Bone marrow (tissue), 2 donors: ENCODE measurements around the gene FETUB.
"Not testable (repeated sequence)": the region's sequence is repeated elsewhere in the genome, so short reads cannot be mapped to it uniquely, and the experiment has no call there.

Source experiments
- DNase-seq, 2 donors: peaks; one replicate each; lab custom pipeline; 2025; lab: John Stamatoyannopoulos, UW

The FETUB gene

GRCh38 chr3:186613637-186614265 lies 26.4 kb upstream of the FETUB start:
- no peak for DNase-seq

DNA sequence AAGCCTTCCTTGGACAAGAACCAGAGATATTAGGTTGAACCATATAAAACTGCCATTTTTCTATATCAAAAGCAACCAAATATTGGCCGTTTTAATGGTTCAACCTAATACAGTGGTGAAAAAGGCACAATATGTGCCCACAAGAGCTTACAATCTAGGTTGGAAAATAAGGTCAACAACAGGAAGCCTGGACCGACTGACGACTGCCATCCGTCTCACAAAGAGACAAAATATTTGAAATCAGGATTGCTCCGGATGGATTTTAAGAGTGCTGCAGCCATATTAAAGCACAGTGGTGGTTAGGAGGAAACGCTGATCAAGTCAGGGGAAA lies 26.0 kb upstream of the FETUB start:
- DNase-seq = no peak

- peak; percentile 17 to 53 for DNase-seq
These were observed 25.4 kb upstream of the FETUB start for GRCh38 chr3:186614597-186615483.

- no peak for DNase-seq
These were observed 23.9 kb upstream of the FETUB start for GRCh38 chr3:186616299-186616617.

GRCh38 chr3:186617036-186617946 lies 22.9 kb upstream of the FETUB start:
- peak; percentile 40 to 84 for DNase-seq

- DNase-seq = no peak
These were observed 21.8 kb upstream of the FETUB start for GRCh38 chr3:186618318-186618938.

GRCh38 chr3:186619787-186620212 lies 20.4 kb upstream of the FETUB start:
- DNase-seq = no peak

DNA sequence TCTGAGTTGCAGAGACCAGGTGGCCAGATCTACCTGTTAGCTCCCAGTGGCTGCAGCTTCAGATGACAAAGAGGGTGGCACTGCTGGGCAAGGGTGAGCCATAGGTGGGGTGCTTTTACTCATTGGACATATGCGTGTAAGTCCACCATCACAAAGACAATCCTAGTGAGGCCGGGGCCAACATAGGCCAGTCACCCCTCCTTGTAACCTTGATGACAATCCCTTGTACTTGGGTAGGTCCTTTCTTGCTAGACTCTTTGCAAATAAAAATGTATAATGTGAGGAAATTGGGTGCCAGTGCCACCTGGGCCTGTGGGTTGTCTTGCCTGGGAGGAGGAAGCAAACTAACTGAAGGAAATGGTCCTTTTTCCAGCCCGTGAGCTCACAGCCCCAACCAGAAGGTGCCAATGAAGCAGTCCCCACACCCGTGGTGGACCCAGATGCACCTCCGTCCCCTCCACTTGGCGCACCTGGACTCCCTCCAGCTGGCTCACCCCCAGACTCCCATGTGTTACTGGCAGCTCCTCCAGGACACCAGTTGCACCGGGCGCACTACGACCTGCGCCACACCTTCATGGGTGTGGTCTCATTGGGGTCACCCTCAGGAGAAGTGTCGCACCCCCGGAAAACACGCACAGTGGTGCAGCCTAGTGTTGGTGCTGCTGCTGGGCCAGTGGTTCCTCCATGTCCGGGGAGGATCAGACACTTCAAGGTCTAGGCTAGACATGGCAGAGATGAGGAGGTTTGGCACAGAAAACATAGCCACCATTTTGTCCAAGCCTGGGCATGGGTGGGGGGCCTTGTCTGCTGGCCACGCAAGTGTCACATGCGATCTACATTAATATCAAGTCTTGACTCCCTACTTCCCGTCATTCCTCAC lies 19.7 kb upstream of the FETUB start:
- DNase-seq = no peak

GRCh38 chr3:186621894-186622650 lies 18.1 kb upstream of the FETUB start:
- DNase-seq = no peak

DNA sequence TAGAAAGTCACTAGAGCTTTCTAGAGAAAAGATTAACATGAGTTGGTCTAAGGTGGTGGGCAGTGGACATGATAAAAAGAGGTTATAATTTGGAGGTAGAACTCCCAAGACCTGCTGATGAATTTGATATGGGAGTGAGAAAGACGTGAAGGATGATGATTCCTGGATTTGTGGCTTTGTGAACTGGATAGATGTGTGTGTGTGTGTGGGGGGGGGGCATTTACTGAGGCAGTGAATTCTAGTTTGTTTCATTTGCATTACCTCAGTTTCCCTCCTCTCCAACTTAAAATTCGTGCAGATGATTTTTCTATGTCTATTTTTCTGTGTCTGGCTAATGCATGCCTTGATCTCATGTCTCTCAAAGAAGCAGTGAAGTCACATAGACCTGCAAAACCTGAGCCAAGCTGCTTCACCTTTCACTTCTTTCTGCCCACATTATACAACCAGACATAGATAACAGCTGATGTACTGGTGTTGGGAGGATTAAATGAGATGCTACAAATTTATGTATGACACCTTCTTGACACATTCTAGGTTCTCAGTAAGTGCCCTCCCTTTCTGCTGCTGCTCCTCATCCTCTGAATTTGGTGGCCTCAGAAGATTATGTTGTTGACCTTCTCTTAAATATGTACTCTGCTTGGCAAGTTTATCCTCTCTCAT lies 17.4 kb upstream of the FETUB start:
- no peak for DNase-seq

DNA sequence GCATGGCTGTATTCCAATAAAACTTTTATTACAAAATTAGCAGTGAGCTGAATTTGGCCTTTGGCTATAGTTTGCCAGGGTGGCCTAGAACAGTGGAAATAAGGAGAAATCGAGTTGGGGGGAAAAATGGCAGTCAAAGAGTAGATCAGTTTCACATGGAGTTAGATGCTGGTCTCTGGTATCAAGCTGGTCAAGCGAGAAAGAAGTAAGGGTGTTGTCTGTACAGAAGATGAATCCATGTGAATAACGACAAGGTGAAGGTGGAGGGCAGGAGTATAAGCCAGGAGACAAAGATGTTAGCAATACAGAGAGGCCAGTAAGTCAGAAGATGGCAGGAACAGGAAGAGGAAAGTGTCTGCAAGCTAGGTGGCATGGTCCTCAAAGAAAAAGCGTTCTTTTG lies 15.6 kb upstream of the FETUB start:
- no peak for DNase-seq

GRCh38 chr3:186625600-186626042 lies 14.6 kb upstream of the FETUB start:
- DNase-seq = no peak

DNA sequence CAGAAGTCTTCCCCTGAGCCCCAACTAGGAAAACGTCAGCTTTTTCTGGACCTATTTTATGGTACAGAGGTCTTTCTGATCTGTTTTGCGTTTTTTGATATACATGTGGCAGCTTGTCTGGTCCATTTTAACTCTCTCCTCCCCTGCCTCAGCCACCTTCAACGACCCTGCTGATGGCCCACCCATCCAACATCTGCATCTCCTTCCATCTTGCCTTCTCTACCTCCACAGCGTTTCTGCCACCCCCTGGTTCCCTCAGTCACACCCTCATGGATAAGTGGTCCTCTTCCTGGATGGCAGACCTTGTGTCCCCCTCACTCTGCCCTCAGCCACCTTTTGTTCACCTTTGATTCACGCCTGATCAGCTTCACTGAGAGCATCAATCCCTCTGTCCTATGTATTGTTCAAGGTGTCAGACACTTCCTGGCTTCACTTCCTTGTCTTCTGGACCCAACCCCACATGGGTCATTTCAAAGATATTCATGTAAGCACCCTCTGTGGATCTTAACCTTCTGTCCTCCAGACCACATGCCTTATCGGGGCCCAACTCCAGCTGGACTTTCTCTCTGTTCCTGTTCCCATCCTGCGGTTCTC lies 13.8 kb upstream of the FETUB start:
- no peak for DNase-seq

DNA sequence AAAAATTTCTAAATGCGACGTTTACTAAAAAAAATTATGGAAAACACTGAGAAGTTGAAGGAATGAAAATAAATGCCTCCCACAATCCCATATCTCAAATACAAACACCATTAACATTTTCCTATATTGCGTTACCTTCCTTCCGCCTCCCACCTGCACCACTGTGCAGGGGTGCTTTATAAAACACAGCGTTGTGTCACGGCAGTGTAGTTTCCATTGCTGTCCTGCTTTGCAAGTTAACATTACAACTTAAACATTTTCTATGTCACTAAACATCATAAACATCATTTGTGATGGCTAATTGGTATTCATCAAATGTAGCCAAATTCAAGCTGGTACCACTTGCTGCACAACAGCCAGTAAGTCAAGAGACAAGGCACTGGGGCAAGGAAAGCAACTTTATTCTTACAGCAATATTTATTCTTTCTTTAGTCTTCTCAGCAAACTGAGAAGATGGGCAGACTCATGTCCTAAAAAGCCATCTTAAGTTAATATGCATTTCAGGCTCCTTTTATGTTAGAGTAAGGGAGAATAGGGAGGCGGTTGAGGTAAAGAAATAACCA lies 12.3 kb upstream of the FETUB start:
- no peak for DNase-seq

DNA sequence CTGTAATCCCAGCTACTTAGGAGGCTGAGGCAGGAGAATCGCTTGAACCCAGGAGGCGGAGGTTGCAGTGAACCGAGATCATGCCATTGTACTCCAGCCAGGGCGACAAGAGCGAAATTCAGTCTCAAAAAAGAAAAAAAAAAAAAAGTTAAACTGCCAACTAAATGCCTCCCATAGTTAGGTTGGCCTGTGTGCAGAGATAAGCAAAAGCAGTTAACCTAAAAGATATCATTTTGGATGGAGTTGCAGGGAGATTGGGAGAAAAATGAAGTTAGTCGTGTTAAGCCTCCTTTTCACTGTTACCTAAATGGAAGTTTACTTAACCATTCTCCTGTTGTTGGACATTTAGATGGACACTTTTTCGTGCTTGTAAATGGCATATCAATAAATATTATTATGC lies 11.4 kb upstream of the FETUB start:
- no peak for DNase-seq

DNA sequence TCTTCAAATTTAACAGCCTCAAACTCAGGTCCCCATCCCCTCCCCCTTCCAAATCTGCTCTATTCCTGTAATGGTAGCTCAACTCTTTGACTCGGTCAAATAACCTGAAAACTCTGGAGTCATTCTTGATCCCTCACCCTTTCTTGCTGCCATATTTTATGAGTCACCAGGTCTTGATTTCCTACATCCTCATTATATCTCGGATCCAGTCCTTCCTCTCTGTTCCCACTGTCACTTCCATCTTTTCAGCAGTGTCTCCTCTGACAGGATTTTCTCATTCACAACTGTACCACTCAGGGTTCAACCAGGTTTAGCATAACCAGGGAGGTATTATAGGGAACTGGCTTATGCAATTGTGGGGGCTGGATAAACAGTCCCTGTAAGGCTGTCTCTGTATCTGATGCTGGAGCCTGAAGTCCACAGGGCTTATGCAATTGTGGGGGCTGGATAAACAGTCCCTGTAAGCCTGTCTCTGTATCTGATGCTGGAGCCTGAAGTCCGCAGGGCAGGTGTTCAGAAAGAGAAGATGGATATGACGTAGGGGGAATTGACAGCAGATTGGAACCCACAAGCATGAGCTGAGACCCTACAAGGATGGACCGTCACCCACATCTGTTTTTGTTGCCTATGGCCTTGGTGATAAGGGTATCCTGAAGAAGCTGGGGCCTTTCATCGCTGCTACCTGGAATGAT lies 9.1 kb upstream of the FETUB start:
- DNase-seq = no peak

DNA sequence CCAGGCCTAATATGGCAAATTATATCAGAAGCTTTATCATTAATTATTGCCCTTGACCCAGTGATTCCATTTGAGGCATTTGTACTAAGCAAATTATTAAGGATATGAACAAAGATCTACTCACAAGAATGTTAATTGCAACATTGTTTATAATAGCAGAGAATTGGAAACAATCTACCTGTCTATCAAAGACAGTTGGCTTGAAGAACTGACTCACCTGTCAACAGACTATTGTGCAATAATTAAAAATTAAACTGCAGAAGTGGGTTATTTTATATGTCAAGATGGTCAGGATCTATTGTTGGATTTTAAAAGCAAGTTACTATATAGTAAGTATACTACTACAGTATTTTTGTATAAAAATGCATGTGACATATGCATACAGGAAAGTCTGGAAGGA lies 6.7 kb upstream of the FETUB start:
- DNase-seq = no peak

DNA sequence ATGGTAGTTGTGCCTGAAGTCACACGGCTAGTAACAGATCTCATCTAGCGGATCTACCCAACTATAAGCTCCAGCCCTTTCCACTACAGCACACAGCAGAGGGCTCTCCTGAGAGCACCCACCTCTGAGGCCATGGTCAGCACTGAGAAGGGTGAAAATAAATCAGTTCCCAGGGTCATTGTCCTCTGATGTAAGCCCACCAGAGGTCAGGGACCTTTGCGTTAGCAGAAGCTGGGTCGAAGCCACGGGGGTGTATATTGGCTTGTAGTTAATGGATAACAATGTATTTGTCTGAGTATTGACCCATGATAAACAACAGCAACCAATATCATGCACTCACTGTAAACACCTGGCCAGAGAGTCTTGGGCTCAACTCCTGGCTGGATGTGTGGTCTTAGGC lies 6.0 kb upstream of the FETUB start:
- not testable (repeated sequence) for DNase-seq

- no peak for DNase-seq
These were observed 4.7 kb upstream of the FETUB start for GRCh38 chr3:186635532-186635931.
